ENCODE results near the gene PAFAH2. TPM values are rescaled to one million over a fixed set of nuclear protein-coding genes. Genes with fewer than 3 reads are reported as not detected.

PAFAH2 gene
- total and polyA plus RNA-seq, 8 donors, result 0.58 to 25.5 (median 13.0) TPM

DNA sequence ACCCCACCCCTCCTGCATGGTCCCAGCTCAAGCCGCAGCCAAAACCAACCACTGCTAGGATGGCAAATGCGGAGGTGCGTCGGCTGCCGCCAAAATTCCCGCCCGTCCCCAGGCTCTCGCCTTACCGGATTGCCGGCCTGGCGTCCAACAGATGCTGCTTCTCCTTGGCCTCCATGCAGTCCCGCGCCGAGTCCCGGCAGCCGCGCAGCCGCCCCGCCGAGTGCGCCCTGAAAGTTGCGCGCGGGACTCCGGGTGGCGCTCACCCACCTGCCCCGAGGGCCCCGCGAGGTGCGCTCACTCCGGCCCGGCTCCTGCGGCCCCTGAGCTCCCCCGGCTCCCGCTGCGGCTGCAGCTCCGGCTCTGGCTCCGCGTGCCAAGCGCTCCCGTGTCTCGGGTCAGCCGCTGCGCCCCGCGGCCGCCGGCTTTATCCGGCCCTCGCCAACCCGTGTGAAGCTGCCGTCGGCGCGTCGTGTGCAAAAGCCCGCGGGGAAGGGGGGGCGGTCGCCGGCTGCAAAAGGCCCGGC, 47.9 kb upstream of the PAFAH2 start, which contains the start of gene SLC30A2:
TSS of gene SLC30A2 (minus strand) at position 397 of the 524 bp plus-strand sequence. CDS start at position 175, 222 bp downstream.
- intact Hi-C loops (cut with DNase I; ENCODE audit: low total_unique reads), result no loop called here
- 1% methylated on average over 20 to 58 of the region's 62 CpGs for WGBS, 5 donors
- peak within 1 kb of the TSS; percentile 11 to 39 (median 26) for H3K4me3 ChIP-seq
- peaks cover 15 to 85% (median 65%) of the 10 kb centered on the region in 3 donors for H3K27me3 ChIP-seq
- peaks cover 14 to 18% (median 17%) of the 10 kb centered on the region in 4 donors for H3K4me1 ChIP-seq
- DNase-seq, result peak in 1 of 2 donors; percentile 76
- H3K27ac ChIP-seq, result no peak within 1 kb of the TSS
- TF ChIP-seq POLR2AphosphoS5 (IDR thresholded peaks at IDR 0.05) (no peak), EP300 (IDR thresholded peaks at IDR 0.05) (no peak), POLR2A (IDR thresholded peaks at IDR 0.05) (no peak), CTCF (IDR thresholded peaks at IDR 0.05) (no peak)
- H3K9me3 ChIP-seq, result no peaks in the 10 kb centered on the region
- no peaks in the 10 kb centered on the region for H3K36me3 ChIP-seq

GRCh38 chr1:26044971-26045721, 47.3 kb upstream of the PAFAH2 start:
- TF ChIP-seq POLR2A (IDR thresholded peaks at IDR 0.05) (no peak), POLR2AphosphoS5 (IDR thresholded peaks at IDR 0.05) (no peak), EP300 (IDR thresholded peaks at IDR 0.05) (no peak), CTCF (IDR thresholded peaks at IDR 0.05) (no peak)
- H3K9me3 ChIP-seq, result no peaks in the 10 kb centered on the region
- H3K36me3 ChIP-seq, result no peaks in the 10 kb centered on the region
- no peak for DNase-seq
- intact Hi-C loops (cut with DNase I; ENCODE audit: low total_unique reads), result no loop called here
- H3K27ac ChIP-seq, result no peak overlapping the region
- peaks cover 14 to 18% (median 17%) of the 10 kb centered on the region in 4 donors for H3K4me1 ChIP-seq
- 33 to 76% (median 34%) methylated on average over 11 to 29 of the region's 29 CpGs for WGBS, 5 donors
- H3K4me3 ChIP-seq, result peak overlapping the region in 3 of 4 donors; percentile 18 to 39 (median 34)
- peaks cover 15 to 85% (median 65%) of the 10 kb centered on the region in 3 donors for H3K27me3 ChIP-seq

DNA sequence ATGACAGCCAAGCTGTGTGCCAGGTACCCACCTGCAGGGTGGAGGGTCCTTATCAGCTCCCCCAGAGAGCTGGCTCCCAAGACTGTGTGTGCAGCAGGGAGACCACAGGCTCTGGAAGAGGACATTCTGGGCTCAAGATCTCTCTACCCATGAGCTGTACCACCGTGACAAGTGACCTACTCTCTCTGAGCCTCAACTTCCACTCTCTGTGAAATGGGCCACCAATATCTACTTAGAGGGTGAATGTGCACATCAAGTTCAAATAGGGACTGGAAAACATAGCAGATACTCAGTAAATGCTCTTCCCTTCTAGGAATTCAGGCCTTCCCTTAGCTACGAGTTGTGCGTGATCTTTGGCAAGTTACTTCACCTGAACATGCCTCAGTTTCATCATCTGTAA, 46.6 kb upstream of the PAFAH2 start:
- 83 to 97% (median 84%) methylated on average over 3 of the region's 3 CpGs for WGBS, 5 donors
- no peak overlapping the region for H3K4me3 ChIP-seq
- H3K27ac ChIP-seq, result no peak overlapping the region
- no peaks in the 10 kb centered on the region for H3K9me3 ChIP-seq
- intact Hi-C loops (cut with DNase I; ENCODE audit: low total_unique reads), result no loop called here
- H3K36me3 ChIP-seq, result no peaks in the 10 kb centered on the region
- peaks cover 14 to 18% (median 17%) of the 10 kb centered on the region in 4 donors for H3K4me1 ChIP-seq
- TF ChIP-seq POLR2A (IDR thresholded peaks at IDR 0.05) (no peak), CTCF (IDR thresholded peaks at IDR 0.05) (no peak), POLR2AphosphoS5 (IDR thresholded peaks at IDR 0.05) (no peak), EP300 (IDR thresholded peaks at IDR 0.05) (no peak)
- H3K27me3 ChIP-seq, result peaks cover 15 to 83% (median 65%) of the 10 kb centered on the region in 3 donors
- DNase-seq, result no peak

- no peak for TF ChIP-seq POLR2AphosphoS5 (IDR thresholded peaks at IDR 0.05)
- DNase-seq, result no peak
- Histone ChIP-seq H3K4me1 (peaks cover 14 to 18% (median 17%) of the 10 kb centered on the region in 4 donors), H3K27ac (no peak overlapping the region), H3K9me3 (no peaks in the 10 kb centered on the region), H3K36me3 (no peaks in the 10 kb centered on the region), H3K4me3 (no peak overlapping the region), H3K27me3 (peaks cover 15 to 80% (median 65%) of the 10 kb centered on the region in 3 donors)
- intact Hi-C loops (cut with DNase I; ENCODE audit: low total_unique reads), result no loop called here
- 68 to 96% (median 91%) methylated on average over 2 of the region's 2 CpGs for WGBS, 5 donors
Observed at GRCh38 chr1:26043765-26044164, 45.9 kb upstream of the PAFAH2 start.

Data from stomach (tissue), 9 donors.